GM12878 (cell line): ENCODE results near the gene MDM4. TPM values are rescaled to one million over a fixed set of nuclear protein-coding genes. Genes with fewer than 3 reads are reported as not detected.

Experiments
- ATF7 ChIP-seq: fragments of 450-650 bp; IDR thresholded peaks from 2 replicates; pipeline ENCODE4 v1.6.1; 2016; ENCODE audit warnings: low read depth, mild to moderate bottlenecking
- CHD1 ChIP-seq: IDR thresholded peaks from 2 replicates; pipeline ENCODE4 v1.6.1; 2012; ENCODE audit warnings: low read depth, low read length, improper control_type of control experiment
- CUX1 ChIP-seq: IDR thresholded peaks from 2 replicates; pipeline ENCODE4 v1.6.1; 2012; ENCODE audit warnings: improper control_type of control experiment, low read depth, low read length; ENCODE audit not compliant: insufficient replicate concordance
- DPF2 ChIP-seq: fragments of 450-650 bp; IDR thresholded peaks from 2 replicates; pipeline ENCODE4 v1.6.1; 2017; ENCODE audit warnings: mild to moderate bottlenecking
- ELK1 ChIP-seq: IDR thresholded peaks from 2 replicates; pipeline ENCODE4 v1.6.1; 2012; ENCODE audit warnings: low read depth, low read length, improper control_type of control experiment
- ETV6 ChIP-seq, 2 experiments: fragments of 450-650 bp in 1 of 2; IDR thresholded peaks in 1 of 2; conservative IDR thresholded peaks in 1 of 2; 2 replicates each; pipeline ENCODE4 v1.6.1; 2014; ENCODE audit warnings: antibody characterized with exemption in 1 of 2, borderline replicate concordance in 1 of 2, low read depth in 1 of 2, mild to moderate bottlenecking in 1 of 2, moderate library complexity in 1 of 2
- FOXK2 ChIP-seq: fragments of 450-650 bp; IDR thresholded peaks from 2 replicates; pipeline ENCODE4 v1.6.1; 2017; ENCODE audit warnings: mild to moderate bottlenecking, moderate library complexity
- HCFC1 ChIP-seq: fragments of 150-350 bp; IDR thresholded peaks from 2 replicates; pipeline ENCODE4 v1.6.1; 2014; ENCODE audit warnings: low read length
- HDAC6 ChIP-seq: fragments of 200-600 bp; sonication (generic); IDR thresholded peaks from one replicate; pipeline ENCODE4 v1.8.0; 2017; ENCODE audit warnings: antibody characterized with exemption; ENCODE audit not compliant: unreplicated experiment
- KDM1A ChIP-seq: fragments of 200-600 bp; sonication (generic); IDR thresholded peaks from 2 replicates; pipeline ENCODE4 v1.6.1; 2016; ENCODE audit warnings: borderline replicate concordance
- KLF5 ChIP-seq: fragments of 450-650 bp; IDR thresholded peaks from 2 replicates; pipeline ENCODE4 v1.6.1; 2014; ENCODE audit warnings: mild to moderate bottlenecking; ENCODE audit not compliant: partially characterized antibody
- POLR2A ChIP-seq: IDR thresholded peaks from 2 replicates; pipeline ENCODE4 v1.6.1; 2011; ENCODE audit warnings: low read depth, mild to moderate bottlenecking, low read length
- RAD51 ChIP-seq: fragments of 450-650 bp; IDR thresholded peaks from 2 replicates; pipeline ENCODE4 v1.6.1; 2016; ENCODE audit warnings: moderate library complexity, mild to moderate bottlenecking, inconsistent platforms
- SREBF2 ChIP-seq: IDR thresholded peaks from 2 replicates; pipeline ENCODE4 v1.6.1; 2012; ENCODE audit warnings: mild to moderate bottlenecking, low read length
- TARDBP ChIP-seq: IDR thresholded peaks from 2 replicates; pipeline ENCODE4 v1.6.1; 2016; ENCODE audit warnings: borderline replicate concordance
- TCF3 ChIP-seq: IDR thresholded peaks from 2 replicates; pipeline ENCODE4 v1.6.1; 2012; ENCODE audit warnings: low read depth, mild to moderate bottlenecking, low read length, borderline replicate concordance; ENCODE audit not compliant: insufficient read depth
- TCF7 ChIP-seq: IDR thresholded peaks from 2 replicates; pipeline ENCODE4 v1.6.1; 2014; ENCODE audit warnings: antibody characterized with exemption, borderline replicate concordance
- ZZZ3 ChIP-seq: IDR thresholded peaks from 2 replicates; pipeline ENCODE4 v1.6.1; 2011; ENCODE audit warnings: low read depth; ENCODE audit not compliant: control insufficient read depth, insufficient read length
- polyA plus RNA-seq, 11 experiments: library from polyadenylated mRNA; depleted of rRNA in 4 of 11; unstranded in 6 of 11; stranded (reverse) in 5 of 11; fragments of >200 nt; fragmentation: Nextera tagmentation in 4 of 11; fragmentation: Illumina TruSeq in 1 of 11; extraction: Ambion mirVana in 4 of 11; extraction: Trizol in 1 of 11; gene quantifications; 1 replicate in 1 of 11; 2 replicates in 10 of 11; pipeline versions ENCODE4 v1.2.1 to v1.2.3, GENCODE V29; 2011 to 2016; ENCODE audit warnings: inconsistent platforms in 2 of 11, missing spikeins in 2 of 11, low read depth in 1 of 11
- total RNA-seq, 4 experiments: library from RNA; depleted of rRNA in 3 of 4; stranded (reverse); fragments of >200 nt in 3 of 4; fragmentation: Illumina TruSeq in 1 of 4; extraction: Trizol in 1 of 4; gene quantifications; 2 replicates each; pipeline versions ENCODE4 v1.2.1 to v1.2.3, GENCODE V29; 2013 to 2021
- TF ChIP-seq, protein P1 (sequence below): fragments of 150-350 bp; IDR thresholded peaks from 2 replicates; pipeline ENCODE4 v1.6.1; 2014; ENCODE audit warnings: mild to moderate bottlenecking, low read depth, low read length
- TF ChIP-seq, protein P2 (sequence below): fragments of 450-650 bp; formaldehyde crosslinking; IDR thresholded peaks from 2 replicates; pipeline ENCODE4 v1.4.0; 2020; ENCODE audit warnings: mild to moderate bottlenecking, moderate library complexity

The MDM4 gene
- total and polyA plus RNA-seq, 10 of the 15 experiments (the other 5 are each of a cell fraction or from before 2014, with no cell fraction given), result 2.5 to 74.4 (median 22.7) TPM

DNA sequence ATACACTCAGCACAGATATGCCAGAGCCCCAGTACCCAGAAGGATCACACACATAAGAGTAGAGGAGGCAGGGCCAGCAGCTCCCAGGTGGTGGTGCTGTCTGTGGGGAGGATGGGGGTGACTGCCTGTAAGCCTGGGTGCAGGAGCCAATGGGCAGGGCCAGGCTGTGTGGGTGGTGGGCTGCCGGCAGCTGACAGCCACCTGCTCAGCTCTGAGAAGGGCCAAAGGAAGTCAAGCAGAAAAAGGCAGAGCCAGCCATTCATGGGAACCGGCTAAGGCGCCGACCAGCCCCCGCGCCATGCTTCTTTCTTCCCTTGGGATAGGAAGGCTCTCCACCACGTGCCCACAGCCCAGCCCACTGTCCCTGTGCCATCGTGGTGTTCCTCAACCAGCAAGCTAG lies 35.7 kb upstream of the MDM4 start (continued):
- TF ChIP-seq ELK1 (no peak), CHD1 (no peak), TCF7 (no peak), RAD51 (peak; percentile 74), KLF5 (no peak), SREBF2 (no peak), DPF2 (peak; percentile 34; the same call in 1 of the 2 replicates), ETV6 (conservative IDR thresholded peaks at IDR 0.05 in 1 of 2, IDR thresholded peaks at IDR 0.05 in 1 of 2; ENCODE audit: borderline replicate concordance in 1 of 2, low read depth in 1 of 2) (no peak), ATF7 (no peak), TARDBP (no peak), TCF3 (peak; percentile 94), KDM1A (no peak), CUX1 (no peak), HDAC6 (no peak), FOXK2 (no peak), HCFC1 (no peak), ZZZ3 (no peak), POLR2A (no peak)
- TF ChIP-seq, protein P1, sequence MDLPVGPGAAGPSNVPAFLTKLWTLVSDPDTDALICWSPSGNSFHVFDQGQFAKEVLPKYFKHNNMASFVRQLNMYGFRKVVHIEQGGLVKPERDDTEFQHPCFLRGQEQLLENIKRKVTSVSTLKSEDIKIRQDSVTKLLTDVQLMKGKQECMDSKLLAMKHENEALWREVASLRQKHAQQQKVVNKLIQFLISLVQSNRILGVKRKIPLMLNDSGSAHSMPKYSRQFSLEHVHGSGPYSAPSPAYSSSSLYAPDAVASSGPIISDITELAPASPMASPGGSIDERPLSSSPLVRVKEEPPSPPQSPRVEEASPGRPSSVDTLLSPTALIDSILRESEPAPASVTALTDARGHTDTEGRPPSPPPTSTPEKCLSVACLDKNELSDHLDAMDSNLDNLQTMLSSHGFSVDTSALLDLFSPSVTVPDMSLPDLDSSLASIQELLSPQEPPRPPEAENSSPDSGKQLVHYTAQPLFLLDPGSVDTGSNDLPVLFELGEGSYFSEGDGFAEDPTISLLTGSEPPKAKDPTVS, result no peak
- TF ChIP-seq, protein P2, sequence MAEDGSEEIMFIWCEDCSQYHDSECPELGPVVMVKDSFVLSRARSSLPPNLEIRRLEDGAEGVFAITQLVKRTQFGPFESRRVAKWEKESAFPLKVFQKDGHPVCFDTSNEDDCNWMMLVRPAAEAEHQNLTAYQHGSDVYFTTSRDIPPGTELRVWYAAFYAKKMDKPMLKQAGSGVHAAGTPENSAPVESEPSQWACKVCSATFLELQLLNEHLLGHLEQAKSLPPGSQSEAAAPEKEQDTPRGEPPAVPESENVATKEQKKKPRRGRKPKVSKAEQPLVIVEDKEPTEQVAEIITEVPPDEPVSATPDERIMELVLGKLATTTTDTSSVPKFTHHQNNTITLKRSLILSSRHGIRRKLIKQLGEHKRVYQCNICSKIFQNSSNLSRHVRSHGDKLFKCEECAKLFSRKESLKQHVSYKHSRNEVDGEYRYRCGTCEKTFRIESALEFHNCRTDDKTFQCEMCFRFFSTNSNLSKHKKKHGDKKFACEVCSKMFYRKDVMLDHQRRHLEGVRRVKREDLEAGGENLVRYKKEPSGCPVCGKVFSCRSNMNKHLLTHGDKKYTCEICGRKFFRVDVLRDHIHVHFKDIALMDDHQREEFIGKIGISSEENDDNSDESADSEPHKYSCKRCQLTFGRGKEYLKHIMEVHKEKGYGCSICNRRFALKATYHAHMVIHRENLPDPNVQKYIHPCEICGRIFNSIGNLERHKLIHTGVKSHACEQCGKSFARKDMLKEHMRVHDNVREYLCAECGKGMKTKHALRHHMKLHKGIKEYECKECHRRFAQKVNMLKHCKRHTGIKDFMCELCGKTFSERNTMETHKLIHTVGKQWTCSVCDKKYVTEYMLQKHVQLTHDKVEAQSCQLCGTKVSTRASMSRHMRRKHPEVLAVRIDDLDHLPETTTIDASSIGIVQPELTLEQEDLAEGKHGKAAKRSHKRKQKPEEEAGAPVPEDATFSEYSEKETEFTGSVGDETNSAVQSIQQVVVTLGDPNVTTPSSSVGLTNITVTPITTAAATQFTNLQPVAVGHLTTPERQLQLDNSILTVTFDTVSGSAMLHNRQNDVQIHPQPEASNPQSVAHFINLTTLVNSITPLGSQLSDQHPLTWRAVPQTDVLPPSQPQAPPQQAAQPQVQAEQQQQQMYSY (CRISPR knock-in tag), result no peak
